Left kidney (tissue), 2 donors: Measurements from ENCODE around the gene PTPN2. TPM values are rescaled to one million over a fixed set of nuclear protein-coding genes. Genes with fewer than 3 reads are reported as not detected.
"Not testable (repeated sequence)": the region's sequence is repeated elsewhere in the genome, so short reads cannot be mapped to it uniquely, and the experiment has no call there.

Experiments used
- DNase-seq: peaks from one replicate; pipeline ENCODE4 v3.0.0-alpha.2; 2013
- polyA plus RNA-seq: library from polyadenylated mRNA; unstranded; fragments of 120-200 nt; gene quantifications from one replicate; pipeline ENCODE4 v1.2.1, GENCODE V29; 2013; ENCODE audit not compliant: insufficient read length

PTPN2 gene
- polyA plus RNA-seq, 1 donor, result 75.3 TPM

- not testable (repeated sequence) for DNase-seq
Measured at GRCh38 chr18:12896784-12897333, 12.8 kb upstream of the PTPN2 start.

- DNase-seq, result no peak
Measured at GRCh38 chr18:12895626-12896025, 11.6 kb upstream of the PTPN2 start.

GRCh38 chr18:12895014-12895413 is 11.0 kb upstream of the PTPN2 start:
- DNase-seq, result no peak

- no peak for DNase-seq
Measured at GRCh38 chr18:12891561-12891960, 7.5 kb upstream of the PTPN2 start.

- no peak for DNase-seq
Measured at GRCh38 chr18:12890964-12891363, 6.9 kb upstream of the PTPN2 start.

GRCh38 chr18:12886498-12887126 is 2.6 kb upstream of the PTPN2 start:
- DNase-seq, result no peak

- no peak for DNase-seq
Measured at GRCh38 chr18:12885500-12885899, 1.5 kb upstream of the PTPN2 start.

- DNase-seq, result no peak
Measured at GRCh38 chr18:12884406-12885323, 628 bp upstream of the PTPN2 start.

GRCh38 chr18:12883372-12883683 is 709 bp downstream of the PTPN2 start:
- DNase-seq, result no peak

GRCh38 chr18:12882453-12883371 is 1.3 kb downstream of the PTPN2 start:
- peak; percentile 11 for DNase-seq

- no peak for DNase-seq
Measured at GRCh38 chr18:12880541-12880910, 3.5 kb downstream of the PTPN2 start.

GRCh38 chr18:12879840-12880540 is 4.0 kb downstream of the PTPN2 start:
- no peak for DNase-seq

GRCh38 chr18:12874992-12875391 is 9.0 kb downstream of the PTPN2 start:
- DNase-seq, result not testable (repeated sequence)

GRCh38 chr18:12873961-12874567 is 10.0 kb downstream of the PTPN2 start:
- DNase-seq, result not testable (repeated sequence)

- DNase-seq, result no peak
Measured at GRCh38 chr18:12872408-12872807, 11.6 kb downstream of the PTPN2 start.

- no peak for DNase-seq
Measured at GRCh38 chr18:12868576-12868975, 15.5 kb downstream of the PTPN2 start.

- no peak for DNase-seq
Measured at GRCh38 chr18:12867441-12868123, 16.5 kb downstream of the PTPN2 start.

GRCh38 chr18:12863687-12864216 is 20.3 kb downstream of the PTPN2 start:
- no peak for DNase-seq

GRCh38 chr18:12862874-12863482 is 21.1 kb downstream of the PTPN2 start:
- no peak for DNase-seq

GRCh38 chr18:12862467-12862866 is 21.6 kb downstream of the PTPN2 start:
- DNase-seq, result no peak
